Brain microvascular endothelial cell (primary cell): ENCODE measurements around the gene HERPUD2.

Experiments used
- DNase-seq: peaks from one replicate; pipeline ENCODE4 v3.0.0-alpha.2; 2020
- H3K27ac ChIP-seq: fragments of 250-450 bp; sonication (Bioruptor Pico); 2 replicates; pipeline ENCODE4 v1.5.1; 2020; ENCODE audit warnings: mild to moderate bottlenecking, moderate library complexity
- H3K27me3 ChIP-seq: fragments of 250-450 bp; sonication (Bioruptor Pico); replicated peaks from 2 replicates; pipeline ENCODE4 v1.5.1; 2020; ENCODE audit warnings: mild to moderate bottlenecking
- H3K36me3 ChIP-seq: fragments of 250-450 bp; sonication (Bioruptor Pico); replicated peaks from 2 replicates; pipeline ENCODE4 v1.5.1; 2020; ENCODE audit warnings: mild to moderate bottlenecking
- H3K4me3 ChIP-seq: 2 replicates; pipeline ENCODE4 v1.5.1; 2011; ENCODE audit warnings: low read depth, mild to moderate bottlenecking, control low read depth, low read length, moderate library complexity
- in situ Hi-C: cut with HindIII; loops from 2 replicates; pipeline ENCODE4 v1.10.0; 2017; ENCODE audit warnings: low sequenced_read_pairs, low pct_ligation_motif_present
- TF ChIP-seq, protein P1 (sequence below): IDR thresholded peaks from 2 replicates; pipeline ENCODE4 v1.5.1; 2011; ENCODE audit warnings: low read depth, mild to moderate bottlenecking, moderate library complexity, low read length, control low read depth, inconsistent platforms; ENCODE audit errors: missing control alignments

Gene HERPUD2

GRCh38 chr7:35630024-35630972 lies 64.6 kb downstream of the HERPUD2 start:
- in situ Hi-C loops, result no loop called here
- H3K4me3 ChIP-seq, result no peak overlapping the region
- TF ChIP-seq, protein P1, sequence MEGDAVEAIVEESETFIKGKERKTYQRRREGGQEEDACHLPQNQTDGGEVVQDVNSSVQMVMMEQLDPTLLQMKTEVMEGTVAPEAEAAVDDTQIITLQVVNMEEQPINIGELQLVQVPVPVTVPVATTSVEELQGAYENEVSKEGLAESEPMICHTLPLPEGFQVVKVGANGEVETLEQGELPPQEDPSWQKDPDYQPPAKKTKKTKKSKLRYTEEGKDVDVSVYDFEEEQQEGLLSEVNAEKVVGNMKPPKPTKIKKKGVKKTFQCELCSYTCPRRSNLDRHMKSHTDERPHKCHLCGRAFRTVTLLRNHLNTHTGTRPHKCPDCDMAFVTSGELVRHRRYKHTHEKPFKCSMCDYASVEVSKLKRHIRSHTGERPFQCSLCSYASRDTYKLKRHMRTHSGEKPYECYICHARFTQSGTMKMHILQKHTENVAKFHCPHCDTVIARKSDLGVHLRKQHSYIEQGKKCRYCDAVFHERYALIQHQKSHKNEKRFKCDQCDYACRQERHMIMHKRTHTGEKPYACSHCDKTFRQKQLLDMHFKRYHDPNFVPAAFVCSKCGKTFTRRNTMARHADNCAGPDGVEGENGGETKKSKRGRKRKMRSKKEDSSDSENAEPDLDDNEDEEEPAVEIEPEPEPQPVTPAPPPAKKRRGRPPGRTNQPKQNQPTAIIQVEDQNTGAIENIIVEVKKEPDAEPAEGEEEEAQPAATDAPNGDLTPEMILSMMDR, result no peak
- no peak overlapping the region for H3K27ac ChIP-seq
- peaks cover 11% of the 10 kb centered on the region for H3K36me3 ChIP-seq
- peak; percentile 12 for DNase-seq
- no peaks in the 10 kb centered on the region for H3K27me3 ChIP-seq

- DNase-seq, result peak; percentile 33
- in situ Hi-C loops, result no loop called here
- no peaks in the 10 kb centered on the region for H3K27me3 ChIP-seq
- no peak overlapping the region for H3K27ac ChIP-seq
- H3K4me3 ChIP-seq, result no peak overlapping the region
- H3K36me3 ChIP-seq, result peaks cover 3% of the 10 kb centered on the region
- TF ChIP-seq, protein P1, result peak; percentile 88
Observed at GRCh38 chr7:35624299-35625186, 70.4 kb downstream of the HERPUD2 start.

DNA sequence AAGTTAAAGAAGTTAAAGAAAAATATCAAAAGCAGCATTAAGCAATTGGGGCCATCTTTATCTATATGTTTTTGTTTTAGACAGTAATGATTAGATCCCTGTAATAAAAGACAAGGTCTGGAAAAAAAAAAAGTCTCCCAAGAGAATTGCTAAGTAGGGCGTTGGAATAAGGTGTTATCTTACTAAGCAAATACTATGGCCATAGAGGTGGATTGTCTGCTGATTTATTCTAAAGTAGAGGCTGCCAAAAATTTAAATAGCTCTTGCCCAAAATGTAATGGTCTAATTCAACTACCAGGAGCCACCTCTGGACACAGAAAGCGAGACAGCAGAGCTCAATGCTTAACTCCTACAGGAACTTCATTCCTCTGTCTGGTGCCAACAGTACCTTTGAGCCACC lies 71.6 kb downstream of the HERPUD2 start:
- no peaks in the 10 kb centered on the region for H3K36me3 ChIP-seq
- TF ChIP-seq, protein P1, result no peak

GRCh38 chr7:35619863-35620262 lies 75.1 kb downstream of the HERPUD2 start:
- Histone ChIP-seq H3K27ac (no peak overlapping the region), H3K36me3 (no peaks in the 10 kb centered on the region), H3K4me3 (no peak overlapping the region), H3K27me3 (no peaks in the 10 kb centered on the region)
- no peak for DNase-seq
- TF ChIP-seq, protein P1, result no peak
- in situ Hi-C loops, result no loop called here

More for the DNA sequence above, 71.6 kb downstream of the HERPUD2 start:
- no peak overlapping the region for H3K27ac ChIP-seq
- H3K27me3 ChIP-seq, result no peaks in the 10 kb centered on the region
- in situ Hi-C loops, result no loop called here
- no peak overlapping the region for H3K4me3 ChIP-seq
- no peak for DNase-seq

DNA sequence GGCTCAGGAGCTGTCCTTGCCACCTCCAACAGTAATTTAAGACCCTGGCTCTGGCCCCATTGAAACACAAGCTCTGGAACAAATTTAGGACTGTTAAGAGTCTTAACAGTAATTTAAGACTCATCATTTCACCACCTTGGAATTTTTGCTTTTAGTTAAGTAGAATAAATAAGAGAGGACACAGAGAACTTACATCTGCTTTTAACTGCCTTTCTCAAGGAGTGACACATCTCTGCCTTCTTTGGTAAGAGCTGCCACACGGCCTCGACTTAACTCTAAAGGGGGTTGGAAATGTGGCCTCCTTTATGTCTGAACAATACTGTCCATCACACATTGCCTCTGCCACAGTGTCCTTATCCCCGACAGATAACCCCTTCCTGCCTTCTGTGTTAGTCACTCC lies 77.9 kb downstream of the HERPUD2 start:
- in situ Hi-C loops, result no loop called here
- H3K27ac ChIP-seq, result no peak overlapping the region
- DNase-seq, result peak; percentile 48
- TF ChIP-seq, protein P1, result no peak
- H3K36me3 ChIP-seq, result no peaks in the 10 kb centered on the region
- H3K27me3 ChIP-seq, result no peaks in the 10 kb centered on the region
- H3K4me3 ChIP-seq, result no peak overlapping the region
